Esophagus squamous epithelium (tissue), 5 donors: ENCODE results near the gene DARS2. TPM values are rescaled to one million over a fixed set of nuclear protein-coding genes. Genes with fewer than 3 reads are reported as not detected.
"Not testable (repeated sequence)": the region's sequence is repeated elsewhere in the genome, so short reads cannot be mapped to it uniquely, and the experiment has no call there.

Source experiments
- DNase-seq: peaks from one replicate; lab custom pipeline; 2025; lab: John Stamatoyannopoulos, UW
- H3K27ac ChIP-seq, 4 donors: fragments of 200-600 bp; sonication (generic); one replicate each; pipeline ENCODE4 v1.5.1; 2016 to 2019; ENCODE audit warnings: mild to moderate bottlenecking in 1 of 4
- H3K27me3 ChIP-seq, 4 donors: fragments of 200-600 bp; sonication (generic); 1 replicate in 3 of 4; 2 replicates in 1 of 4; pipeline versions ENCODE4 v1.5.1 to v1.6.0; 2017 to 2021; ENCODE audit warnings: antibody characterized with exemption in 1 of 4
- H3K36me3 ChIP-seq, 3 donors: fragments of 200-600 bp; sonication (generic); one replicate each; pipeline ENCODE4 v1.5.1; 2016 to 2019
- H3K4me1 ChIP-seq, 3 donors: fragments of 200-600 bp; sonication (generic); one replicate each; pipeline ENCODE4 v1.5.1; 2017 to 2019
- H3K4me3 ChIP-seq, 4 donors: fragments of 200-600 bp; sonication (generic); 1 replicate in 3 of 4; 2 replicates in 1 of 4; pipeline ENCODE4 v1.5.1; 2016 to 2019; ENCODE audit warnings: mild to moderate bottlenecking in 2 of 4, moderate library complexity in 1 of 4
- H3K9me3 ChIP-seq, 3 donors: fragments of 200-600 bp; sonication (generic); one replicate each; pipeline ENCODE4 v1.5.1; 2016 to 2019
- POLR2A ChIP-seq, 4 donors: fragments of 450-650 bp; IDR thresholded peaks; one replicate each; pipeline ENCODE4 v1.6.1; 2017; ENCODE audit warnings: antibody characterized with exemption in 4 of 4, mild to moderate bottlenecking in 4 of 4, moderate library complexity in 3 of 4
- WGBS, 2 donors: methylation state at CpG; one replicate each; pipeline ENCODE4 v1.1.5; 2018; 5-methylcytosine and 5-hydroxymethylcytosine counted together
- intact Hi-C: fragments of 100-400 bp; cut with DNase I; formaldehyde crosslinking; loops from one replicate; pipeline ENCODE4 v1.15.0; 2022
- total RNA-seq, 4 donors: library from RNA; depleted of rRNA; stranded (reverse); fragments of >200 nt; gene quantifications; one replicate each; pipeline ENCODE4 v1.1.0, GENCODE V29; 2016
- TF ChIP-seq, protein P1 (sequence below), 6 experiments: fragments of 450-650 bp in 4 of 6; fragments of 200-600 bp in 2 of 6; sonication (generic) in 2 of 6; IDR thresholded peaks; one replicate each; pipeline ENCODE4 v1.5.1; 2016 to 2019; ENCODE audit warnings: antibody characterized with exemption in 6 of 6, mild to moderate bottlenecking in 4 of 6, moderate library complexity in 4 of 6
- donor health status: DM: yes; HTN: yes; CAD: no.

The DARS2 gene
- total RNA-seq, 4 donors from 2014 or later = 6.6 to 14.7 (median 9.9) TPM

DNA sequence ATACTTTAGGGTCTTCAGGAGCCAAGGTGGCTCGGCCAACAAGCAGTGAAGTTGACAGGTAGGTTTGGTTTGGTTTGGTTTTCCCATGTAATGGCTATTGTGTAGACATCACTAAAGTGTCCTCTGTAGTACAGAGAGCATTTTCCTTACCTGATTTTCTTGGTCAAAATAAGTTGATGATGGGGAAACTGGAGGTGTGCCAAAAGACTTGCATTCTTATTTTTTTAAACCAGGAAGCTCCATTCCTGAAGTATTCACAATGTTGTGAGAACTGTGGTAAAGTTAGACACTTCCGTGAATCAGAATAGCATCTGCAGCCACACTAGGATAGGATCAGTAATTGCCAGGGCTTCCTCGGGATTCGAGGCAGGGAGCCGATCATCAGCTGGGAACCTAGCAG lies 46.6 kb downstream of the DARS2 start:
- 80 to 89% methylated on average over 4 to 5 of the region's 5 CpGs for WGBS, 2 donors

DNA sequence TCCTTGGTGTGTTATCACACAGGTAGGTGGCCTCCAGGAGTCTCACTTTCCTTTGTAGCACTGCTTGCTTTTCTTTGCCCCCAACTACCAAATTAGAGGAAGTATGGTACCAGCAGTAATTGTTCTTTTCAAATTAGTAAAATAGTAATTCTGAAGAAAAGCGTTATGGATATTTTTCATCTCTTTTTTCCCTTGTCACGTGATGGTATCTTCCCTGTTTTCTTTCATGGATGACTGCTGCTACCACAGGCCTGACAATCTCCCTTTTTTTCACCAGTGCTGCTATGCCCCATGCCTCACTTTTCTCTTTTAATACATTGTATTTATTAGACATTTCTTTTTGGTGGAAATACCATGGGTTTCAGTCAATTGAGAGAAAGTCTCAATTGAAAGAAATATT lies 47.0 kb downstream of the DARS2 start:
- Histone ChIP-seq H3K4me1 (peaks cover 0 to 35% (median 12%) of the 10 kb centered on the region in 3 donors), H3K27me3 (no peaks in the 10 kb centered on the region), H3K27ac (peak overlapping the region in 1 of 4 donors; percentile 38), H3K9me3 (no peaks in the 10 kb centered on the region), H3K36me3 (peaks cover 0 to 36% (median 0%) of the 10 kb centered on the region in 3 donors), H3K4me3 (no peak overlapping the region)
- no peak for DNase-seq
- no peak for TF ChIP-seq POLR2A (IDR thresholded peaks at IDR 0.05)
- TF ChIP-seq, protein P1, sequence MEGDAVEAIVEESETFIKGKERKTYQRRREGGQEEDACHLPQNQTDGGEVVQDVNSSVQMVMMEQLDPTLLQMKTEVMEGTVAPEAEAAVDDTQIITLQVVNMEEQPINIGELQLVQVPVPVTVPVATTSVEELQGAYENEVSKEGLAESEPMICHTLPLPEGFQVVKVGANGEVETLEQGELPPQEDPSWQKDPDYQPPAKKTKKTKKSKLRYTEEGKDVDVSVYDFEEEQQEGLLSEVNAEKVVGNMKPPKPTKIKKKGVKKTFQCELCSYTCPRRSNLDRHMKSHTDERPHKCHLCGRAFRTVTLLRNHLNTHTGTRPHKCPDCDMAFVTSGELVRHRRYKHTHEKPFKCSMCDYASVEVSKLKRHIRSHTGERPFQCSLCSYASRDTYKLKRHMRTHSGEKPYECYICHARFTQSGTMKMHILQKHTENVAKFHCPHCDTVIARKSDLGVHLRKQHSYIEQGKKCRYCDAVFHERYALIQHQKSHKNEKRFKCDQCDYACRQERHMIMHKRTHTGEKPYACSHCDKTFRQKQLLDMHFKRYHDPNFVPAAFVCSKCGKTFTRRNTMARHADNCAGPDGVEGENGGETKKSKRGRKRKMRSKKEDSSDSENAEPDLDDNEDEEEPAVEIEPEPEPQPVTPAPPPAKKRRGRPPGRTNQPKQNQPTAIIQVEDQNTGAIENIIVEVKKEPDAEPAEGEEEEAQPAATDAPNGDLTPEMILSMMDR (IDR thresholded peaks at IDR 0.05) = no peak
- 69 to 80% methylated on average over 2 of the region's 2 CpGs for WGBS, 2 donors
- intact Hi-C loops = no loop called here

More for the DNA sequence above, 46.6 kb downstream of the DARS2 start:
- peak overlapping the region in 2 of 4 donors; percentile 38 to 99 for H3K27ac ChIP-seq
- no peak overlapping the region for H3K4me3 ChIP-seq
- no peaks in the 10 kb centered on the region for H3K27me3 ChIP-seq
- DNase-seq = no peak
- peaks cover 0 to 39% (median 16%) of the 10 kb centered on the region in 3 donors for H3K4me1 ChIP-seq
- H3K9me3 ChIP-seq = no peaks in the 10 kb centered on the region
- intact Hi-C loops = no loop called here
- peaks cover 0 to 36% (median 0%) of the 10 kb centered on the region in 3 donors for H3K36me3 ChIP-seq
- TF ChIP-seq, protein P1 (IDR thresholded peaks at IDR 0.05) = no peak

DNA sequence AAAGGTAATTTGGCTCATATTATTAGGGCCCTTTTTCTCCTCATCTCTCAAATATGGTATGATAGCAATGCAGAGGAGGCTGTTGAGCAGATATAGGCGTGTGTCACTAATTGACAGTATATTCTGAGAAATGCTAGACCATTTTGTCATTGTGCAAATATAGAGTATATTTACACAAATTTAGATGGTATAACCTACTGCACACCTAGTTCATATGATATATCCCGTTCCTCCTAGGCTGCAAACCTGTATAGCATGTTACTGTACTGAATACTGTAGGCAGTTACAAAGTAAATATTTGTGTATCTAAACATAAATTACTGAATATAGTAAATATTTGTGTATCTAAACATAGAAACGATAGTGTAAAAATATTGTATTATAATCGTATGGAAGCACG lies 52.3 kb downstream of the DARS2 start:
- 81 to 88% methylated on average over 5 of the region's 5 CpGs for WGBS, 2 donors
- Histone ChIP-seq H3K9me3 (no peaks in the 10 kb centered on the region), H3K4me3 (no peak overlapping the region), H3K4me1 (no peaks in the 10 kb centered on the region), H3K27ac (no peak overlapping the region), H3K36me3 (peaks cover 0 to 65% (median 0%) of the 10 kb centered on the region in 3 donors), H3K27me3 (no peaks in the 10 kb centered on the region)
- intact Hi-C loops = no loop called here
- TF ChIP-seq POLR2A (IDR thresholded peaks at IDR 0.05) = no peak
- TF ChIP-seq, protein P1 (IDR thresholded peaks at IDR 0.05) = no peak
- DNase-seq = no peak

DNA sequence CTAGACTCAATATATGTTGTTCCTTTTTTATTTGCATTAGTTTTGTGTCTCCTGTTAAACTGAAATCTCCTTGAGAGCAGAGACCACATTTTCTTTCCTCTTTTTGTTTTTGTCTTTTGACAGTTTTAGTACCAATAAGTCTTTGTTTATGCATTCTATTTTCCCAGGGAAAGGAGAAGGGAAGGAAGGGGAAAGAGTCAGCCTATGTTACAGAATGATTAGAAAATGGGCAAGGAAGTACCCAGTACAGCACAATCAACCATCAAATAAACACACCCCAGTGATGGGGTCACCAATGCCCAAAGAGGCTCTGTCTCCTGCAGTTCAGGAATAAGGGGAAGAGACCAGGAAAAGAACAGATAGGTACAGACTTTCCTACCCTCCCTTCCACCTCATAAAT lies 53.8 kb downstream of the DARS2 start:
- TF ChIP-seq, protein P1 (IDR thresholded peaks at IDR 0.05) = no peak
- no peak for TF ChIP-seq POLR2A (IDR thresholded peaks at IDR 0.05)
- Histone ChIP-seq H3K27ac (no peak overlapping the region), H3K4me1 (no peaks in the 10 kb centered on the region), H3K9me3 (no peaks in the 10 kb centered on the region), H3K36me3 (peaks cover 0 to 65% (median 0%) of the 10 kb centered on the region in 3 donors), H3K4me3 (no peak overlapping the region), H3K27me3 (no peaks in the 10 kb centered on the region)
- intact Hi-C loops = no loop called here
- no peak for DNase-seq

DNA sequence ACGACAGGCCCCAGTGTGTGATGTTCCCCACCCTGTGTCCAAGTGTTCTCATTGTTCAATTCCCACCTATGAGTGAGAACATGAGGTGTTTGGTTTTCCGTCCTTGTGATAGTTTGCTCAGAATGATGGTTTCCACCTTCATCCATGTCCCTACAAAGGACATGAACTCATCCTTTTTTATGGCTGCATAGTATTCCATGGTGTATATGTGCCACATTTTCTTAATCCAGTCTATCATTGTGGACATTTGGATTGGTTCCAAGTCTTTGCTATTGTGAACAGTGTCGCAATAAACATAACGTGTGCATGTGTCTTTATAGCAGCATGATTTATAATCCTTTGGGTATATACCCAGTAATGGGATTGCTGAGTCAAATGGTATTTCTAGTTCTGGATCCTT lies 56.6 kb downstream of the DARS2 start:
- H3K4me1 ChIP-seq, H3K27ac ChIP-seq, H3K27me3 ChIP-seq, H3K9me3 ChIP-seq, H3K4me3 ChIP-seq, intact Hi-C loops, DNase-seq: not testable (repeated sequence)
- 69 to 75% methylated on average over 2 to 3 of the region's 4 CpGs for WGBS, 2 donors
- H3K36me3 ChIP-seq = peaks cover 6 to 58% (median 6%) of the 10 kb centered on the region in 3 donors

DNA sequence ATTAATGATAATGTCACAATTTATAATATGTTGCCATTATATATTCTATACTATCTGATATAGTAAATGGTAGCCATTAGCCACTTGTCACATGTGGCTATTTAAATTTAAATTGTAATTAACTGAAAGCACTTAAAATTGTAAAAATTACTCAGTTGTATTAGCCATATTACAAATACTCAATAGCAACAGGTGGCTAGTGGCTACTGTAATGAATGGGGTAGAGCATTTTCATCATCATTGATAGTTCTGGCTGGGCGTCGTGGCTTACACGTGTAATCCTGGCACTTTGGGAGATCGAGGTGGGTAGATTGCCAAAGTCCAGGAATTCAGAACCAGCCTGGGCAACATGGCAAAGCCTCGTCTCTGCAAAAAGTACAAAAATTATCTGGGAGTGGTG lies 60.2 kb downstream of the DARS2 start:
- no peak overlapping the region for H3K27ac ChIP-seq
- H3K36me3 ChIP-seq = peaks cover 6 to 43% (median 9%) of the 10 kb centered on the region in 3 donors
- WGBS, 2 donors = 90 to 95% methylated on average over 5 of the region's 5 CpGs
- TF ChIP-seq POLR2A (IDR thresholded peaks at IDR 0.05) = no peak
- TF ChIP-seq, protein P1 (IDR thresholded peaks at IDR 0.05) = no peak
- intact Hi-C loops = no loop called here
- no peaks in the 10 kb centered on the region for H3K27me3 ChIP-seq
- H3K9me3 ChIP-seq = no peaks in the 10 kb centered on the region
- no peak overlapping the region for H3K4me3 ChIP-seq
- no peaks in the 10 kb centered on the region for H3K4me1 ChIP-seq
- no peak for DNase-seq
